Liver (tissue), 9 donors: ENCODE data around the gene THRB. TPM values are rescaled to one million over a fixed set of nuclear protein-coding genes. Genes with fewer than 3 reads are reported as not detected.

Source experiments
- DNase-seq: peaks from one replicate; pipeline ENCODE4 v3.0.0-alpha.2; 2017; ENCODE audit warnings: low spot score
- H3K27ac ChIP-seq, 2 donors: one replicate each; pipeline ENCODE4 v1.7.0; 2013; ENCODE audit warnings: inconsistent platforms in 2 of 2, low read length in 2 of 2, control low read depth in 1 of 2, low read depth in 1 of 2, mild to moderate bottlenecking in 1 of 2
- H3K27me3 ChIP-seq, 4 donors: one replicate each; pipeline versions ENCODE4 v1.6.1 to v1.7.0; 2013; ENCODE audit warnings: low read length in 3 of 4, inconsistent platforms in 1 of 4, mild to moderate bottlenecking in 1 of 4, moderate library complexity in 1 of 4; ENCODE audit not compliant: control insufficient read depth in 4 of 4, insufficient read depth in 4 of 4
- H3K36me3 ChIP-seq, 4 donors: one replicate each; pipeline versions ENCODE4 v1.6.1 to v1.7.0; 2013; ENCODE audit warnings: low read length in 3 of 4, mild to moderate bottlenecking in 3 of 4, low read depth in 1 of 4, moderate library complexity in 1 of 4; ENCODE audit not compliant: control insufficient read depth in 4 of 4, insufficient read depth in 3 of 4
- H3K4me1 ChIP-seq, 4 donors: one replicate each; pipeline versions ENCODE4 v1.6.1 to v1.7.0; 2013; ENCODE audit warnings: low read length in 3 of 4, mild to moderate bottlenecking in 3 of 4, moderate library complexity in 1 of 4; ENCODE audit not compliant: control insufficient read depth in 4 of 4, insufficient read depth in 4 of 4
- H3K4me3 ChIP-seq, 3 donors: one replicate each; pipeline versions ENCODE4 v1.6.1 to v1.7.0; 2013; ENCODE audit warnings: low read length in 3 of 3, control low read depth in 1 of 3, low read depth in 1 of 3, mild to moderate bottlenecking in 1 of 3
- H3K9ac ChIP-seq, 2 donors: one replicate each; pipeline ENCODE4 v1.7.0; 2013; ENCODE audit warnings: low read length in 2 of 2, mild to moderate bottlenecking in 2 of 2, moderate library complexity in 2 of 2, control low read depth in 1 of 2, low read depth in 1 of 2
- H3K9me3 ChIP-seq, 4 donors: one replicate each; pipeline versions ENCODE4 v1.6.1 to v1.7.0; 2013; ENCODE audit warnings: low read length in 3 of 4; ENCODE audit not compliant: control insufficient read depth in 4 of 4
- EGR1 ChIP-seq, 2 donors: IDR thresholded peaks; 2 replicates each; pipeline ENCODE4 v1.6.1; 2016 to 2018; ENCODE audit warnings: antibody characterized with exemption in 2 of 2, low read depth in 2 of 2
- FOXA1 ChIP-seq: IDR thresholded peaks from 2 replicates; pipeline ENCODE4 v1.6.1; 2016; ENCODE audit warnings: antibody characterized with exemption
- FOXA2 ChIP-seq: IDR thresholded peaks from 2 replicates; pipeline ENCODE4 v1.6.1; 2016; ENCODE audit warnings: antibody characterized with exemption
- GABPA ChIP-seq, 2 donors: IDR thresholded peaks in 1 of 2; conservative IDR thresholded peaks in 1 of 2; 2 replicates each; pipeline ENCODE4 v1.6.1; 2016; ENCODE audit warnings: antibody characterized with exemption in 2 of 2, mild to moderate bottlenecking in 1 of 2, moderate library complexity in 1 of 2
- HNF4A ChIP-seq, 2 donors: conservative IDR thresholded peaks; 2 replicates each; pipeline ENCODE4 v1.6.1; 2016; ENCODE audit warnings: antibody characterized with exemption in 2 of 2, mild to moderate bottlenecking in 2 of 2
- HNF4G ChIP-seq: IDR thresholded peaks from 2 replicates; pipeline ENCODE4 v1.6.1; 2016; ENCODE audit warnings: antibody characterized with exemption
- JUND ChIP-seq, 2 donors: IDR thresholded peaks; 2 replicates each; pipeline ENCODE4 v1.6.1; 2016; ENCODE audit warnings: antibody characterized with exemption in 2 of 2
- NR2F2 ChIP-seq: IDR thresholded peaks from 2 replicates; pipeline ENCODE4 v1.6.1; 2016; ENCODE audit warnings: antibody characterized with exemption
- RAD21 ChIP-seq, 2 donors: IDR thresholded peaks; 2 replicates each; pipeline ENCODE4 v1.6.1; 2016; ENCODE audit warnings: antibody characterized with exemption in 2 of 2, mild to moderate bottlenecking in 2 of 2
- RXRA ChIP-seq, 2 donors: IDR thresholded peaks; 2 replicates each; pipeline ENCODE4 v1.6.1; 2017 to 2018; ENCODE audit warnings: antibody characterized with exemption in 2 of 2, mild to moderate bottlenecking in 1 of 2
- SP1 ChIP-seq: IDR thresholded peaks from 2 replicates; pipeline ENCODE4 v1.6.1; 2018; ENCODE audit warnings: antibody characterized with exemption, mild to moderate bottlenecking
- TAF1 ChIP-seq: conservative IDR thresholded peaks from 2 replicates; pipeline ENCODE4 v1.6.1; 2016; ENCODE audit warnings: antibody characterized with exemption, mild to moderate bottlenecking
- YY1 ChIP-seq: IDR thresholded peaks from 2 replicates; pipeline ENCODE4 v1.6.1; 2016; ENCODE audit warnings: antibody characterized with exemption, mild to moderate bottlenecking
- polyA plus RNA-seq, 2 donors: library from polyadenylated mRNA; stranded (reverse) in 1 of 2; unstranded in 1 of 2; fragments of 200-250 nt in 1 of 2; fragments of >200 nt in 1 of 2; fragmentation: Nextera tagmentation in 1 of 2; extraction: Ambion mirVana in 1 of 2; gene quantifications; one replicate each; pipeline versions ENCODE4 v1.2.1 to v1.2.3, GENCODE V29; 2013 to 2015
- total RNA-seq, 2 donors: library from RNA; depleted of rRNA; stranded (reverse); fragments of >200 nt; gene quantifications; one replicate each; pipeline ENCODE4 v1.2.3, GENCODE V29; 2014
- TF ChIP-seq, protein P1 (sequence below): IDR thresholded peaks from 2 replicates; pipeline ENCODE4 v1.6.1; 2016; ENCODE audit warnings: antibody characterized with exemption
- TF ChIP-seq, protein P2 (sequence below): fragments of 150-350 bp; IDR thresholded peaks from 2 replicates; pipeline ENCODE4 v1.5.1; 2017; ENCODE audit warnings: improper control_type of control experiment, low read depth, low read length; ENCODE audit not compliant: missing input control
- TF ChIP-seq, protein P3 (sequence below): IDR thresholded peaks from 2 replicates; pipeline ENCODE4 v1.6.1; 2016; ENCODE audit warnings: antibody characterized with exemption
- TF ChIP-seq, protein P4 (sequence below): IDR thresholded peaks from 2 replicates; pipeline ENCODE4 v1.6.1; 2016; ENCODE audit warnings: antibody characterized with exemption
- TF ChIP-seq, protein P5 (sequence below): IDR thresholded peaks from 2 replicates; pipeline ENCODE4 v1.6.1; 2016; ENCODE audit warnings: antibody characterized with exemption, mild to moderate bottlenecking
- donor health status: healthy.
- donor health status: healthy.
- donor health status: healthy.
- donor health status: healthy.
- donor health status: healthy.

Gene THRB
- total and polyA plus RNA-seq, 4 donors = 5.9 to 23.9 (median 9.3) TPM

DNA sequence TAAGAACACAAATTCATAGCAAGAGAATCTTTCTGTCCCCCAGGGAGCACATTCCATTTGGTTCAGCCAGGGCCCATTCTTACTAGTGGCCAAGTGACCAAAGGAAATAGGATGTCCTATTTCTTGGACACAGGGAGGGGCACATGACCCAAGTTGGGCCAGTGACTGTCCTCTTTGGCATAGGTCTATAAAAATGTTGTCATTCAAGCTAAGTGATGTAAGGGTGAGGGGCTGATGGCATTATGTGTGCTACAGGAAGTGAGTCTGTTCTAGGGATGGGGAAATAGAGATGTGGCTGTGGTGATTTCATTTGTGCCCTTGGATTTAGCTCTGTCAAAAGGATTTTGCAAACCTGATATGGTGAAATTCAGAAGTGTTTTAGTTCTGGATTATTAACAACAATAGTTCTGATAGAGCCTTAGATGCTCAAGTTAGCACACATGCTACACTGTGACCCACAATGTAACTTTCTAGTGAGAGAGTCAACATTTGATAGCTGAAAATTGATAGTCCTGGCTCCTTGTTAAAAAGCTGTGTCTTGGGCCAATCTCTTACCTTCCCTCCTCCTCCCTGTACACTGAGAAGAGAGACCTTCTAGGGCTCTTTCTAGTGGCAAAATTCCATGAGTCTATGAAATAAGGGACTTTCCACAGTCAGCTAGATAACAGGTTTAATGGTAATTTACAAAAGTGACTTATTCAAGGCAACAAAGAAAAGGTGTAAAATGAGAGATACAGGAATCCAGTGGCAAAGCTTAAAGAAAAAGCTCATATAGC, 117.2 kb downstream of the THRB start:
- Histone ChIP-seq H3K27ac (peak overlapping the region; percentile 55 to 80), H3K9ac (no peak overlapping the region), H3K36me3 (peaks cover 0 to 2% (median 0%) of the 10 kb centered on the region in 4 donors), H3K27me3 (no peaks in the 10 kb centered on the region), H3K4me3 (no peak overlapping the region), H3K4me1 (peaks cover 3 to 37% (median 11%) of the 10 kb centered on the region in 4 donors), H3K9me3 (no peaks in the 10 kb centered on the region)
- DNase-seq = no peak
- TF ChIP-seq, protein P1, sequence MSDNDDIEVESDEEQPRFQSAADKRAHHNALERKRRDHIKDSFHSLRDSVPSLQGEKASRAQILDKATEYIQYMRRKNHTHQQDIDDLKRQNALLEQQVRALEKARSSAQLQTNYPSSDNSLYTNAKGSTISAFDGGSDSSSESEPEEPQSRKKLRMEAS = no peak
- TF ChIP-seq, protein P2, sequence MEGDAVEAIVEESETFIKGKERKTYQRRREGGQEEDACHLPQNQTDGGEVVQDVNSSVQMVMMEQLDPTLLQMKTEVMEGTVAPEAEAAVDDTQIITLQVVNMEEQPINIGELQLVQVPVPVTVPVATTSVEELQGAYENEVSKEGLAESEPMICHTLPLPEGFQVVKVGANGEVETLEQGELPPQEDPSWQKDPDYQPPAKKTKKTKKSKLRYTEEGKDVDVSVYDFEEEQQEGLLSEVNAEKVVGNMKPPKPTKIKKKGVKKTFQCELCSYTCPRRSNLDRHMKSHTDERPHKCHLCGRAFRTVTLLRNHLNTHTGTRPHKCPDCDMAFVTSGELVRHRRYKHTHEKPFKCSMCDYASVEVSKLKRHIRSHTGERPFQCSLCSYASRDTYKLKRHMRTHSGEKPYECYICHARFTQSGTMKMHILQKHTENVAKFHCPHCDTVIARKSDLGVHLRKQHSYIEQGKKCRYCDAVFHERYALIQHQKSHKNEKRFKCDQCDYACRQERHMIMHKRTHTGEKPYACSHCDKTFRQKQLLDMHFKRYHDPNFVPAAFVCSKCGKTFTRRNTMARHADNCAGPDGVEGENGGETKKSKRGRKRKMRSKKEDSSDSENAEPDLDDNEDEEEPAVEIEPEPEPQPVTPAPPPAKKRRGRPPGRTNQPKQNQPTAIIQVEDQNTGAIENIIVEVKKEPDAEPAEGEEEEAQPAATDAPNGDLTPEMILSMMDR = no peak
- no peak for TF ChIP-seq FOXA1
- TF ChIP-seq GABPA (IDR thresholded peaks at IDR 0.05 in 1 of 2, conservative IDR thresholded peaks at IDR 0.05 in 1 of 2) = peak in 1 of 2 donors; percentile 26
- no peak for TF ChIP-seq FOXA2
- no peak for TF ChIP-seq TAF1
- no peak for TF ChIP-seq EGR1 (IDR thresholded peaks at IDR 0.05; ENCODE audit: low read depth in 2 of 2)
- TF ChIP-seq NR2F2 = no peak
- TF ChIP-seq JUND (IDR thresholded peaks at IDR 0.05) = no peak
- no peak for TF ChIP-seq RAD21 (IDR thresholded peaks at IDR 0.05)
- TF ChIP-seq HNF4A (conservative IDR thresholded peaks at IDR 0.05) = peak in 1 of 2 donors; percentile 10
- TF ChIP-seq RXRA (IDR thresholded peaks at IDR 0.05) = peak in 1 of 2 donors; percentile 11
- TF ChIP-seq, protein P3, sequence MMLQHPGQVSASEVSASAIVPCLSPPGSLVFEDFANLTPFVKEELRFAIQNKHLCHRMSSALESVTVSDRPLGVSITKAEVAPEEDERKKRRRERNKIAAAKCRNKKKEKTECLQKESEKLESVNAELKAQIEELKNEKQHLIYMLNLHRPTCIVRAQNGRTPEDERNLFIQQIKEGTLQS = peak; percentile 14
- TF ChIP-seq SP1 = no peak
- no peak for TF ChIP-seq HNF4G
- no peak for TF ChIP-seq YY1
- TF ChIP-seq, protein P4, sequence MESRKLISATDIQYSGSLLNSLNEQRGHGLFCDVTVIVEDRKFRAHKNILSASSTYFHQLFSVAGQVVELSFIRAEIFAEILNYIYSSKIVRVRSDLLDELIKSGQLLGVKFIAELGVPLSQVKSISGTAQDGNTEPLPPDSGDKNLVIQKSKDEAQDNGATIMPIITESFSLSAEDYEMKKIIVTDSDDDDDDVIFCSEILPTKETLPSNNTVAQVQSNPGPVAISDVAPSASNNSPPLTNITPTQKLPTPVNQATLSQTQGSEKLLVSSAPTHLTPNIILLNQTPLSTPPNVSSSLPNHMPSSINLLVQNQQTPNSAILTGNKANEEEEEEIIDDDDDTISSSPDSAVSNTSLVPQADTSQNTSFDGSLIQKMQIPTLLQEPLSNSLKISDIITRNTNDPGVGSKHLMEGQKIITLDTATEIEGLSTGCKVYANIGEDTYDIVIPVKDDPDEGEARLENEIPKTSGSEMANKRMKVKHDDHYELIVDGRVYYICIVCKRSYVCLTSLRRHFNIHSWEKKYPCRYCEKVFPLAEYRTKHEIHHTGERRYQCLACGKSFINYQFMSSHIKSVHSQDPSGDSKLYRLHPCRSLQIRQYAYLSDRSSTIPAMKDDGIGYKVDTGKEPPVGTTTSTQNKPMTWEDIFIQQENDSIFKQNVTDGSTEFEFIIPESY = no peak
- TF ChIP-seq, protein P5, sequence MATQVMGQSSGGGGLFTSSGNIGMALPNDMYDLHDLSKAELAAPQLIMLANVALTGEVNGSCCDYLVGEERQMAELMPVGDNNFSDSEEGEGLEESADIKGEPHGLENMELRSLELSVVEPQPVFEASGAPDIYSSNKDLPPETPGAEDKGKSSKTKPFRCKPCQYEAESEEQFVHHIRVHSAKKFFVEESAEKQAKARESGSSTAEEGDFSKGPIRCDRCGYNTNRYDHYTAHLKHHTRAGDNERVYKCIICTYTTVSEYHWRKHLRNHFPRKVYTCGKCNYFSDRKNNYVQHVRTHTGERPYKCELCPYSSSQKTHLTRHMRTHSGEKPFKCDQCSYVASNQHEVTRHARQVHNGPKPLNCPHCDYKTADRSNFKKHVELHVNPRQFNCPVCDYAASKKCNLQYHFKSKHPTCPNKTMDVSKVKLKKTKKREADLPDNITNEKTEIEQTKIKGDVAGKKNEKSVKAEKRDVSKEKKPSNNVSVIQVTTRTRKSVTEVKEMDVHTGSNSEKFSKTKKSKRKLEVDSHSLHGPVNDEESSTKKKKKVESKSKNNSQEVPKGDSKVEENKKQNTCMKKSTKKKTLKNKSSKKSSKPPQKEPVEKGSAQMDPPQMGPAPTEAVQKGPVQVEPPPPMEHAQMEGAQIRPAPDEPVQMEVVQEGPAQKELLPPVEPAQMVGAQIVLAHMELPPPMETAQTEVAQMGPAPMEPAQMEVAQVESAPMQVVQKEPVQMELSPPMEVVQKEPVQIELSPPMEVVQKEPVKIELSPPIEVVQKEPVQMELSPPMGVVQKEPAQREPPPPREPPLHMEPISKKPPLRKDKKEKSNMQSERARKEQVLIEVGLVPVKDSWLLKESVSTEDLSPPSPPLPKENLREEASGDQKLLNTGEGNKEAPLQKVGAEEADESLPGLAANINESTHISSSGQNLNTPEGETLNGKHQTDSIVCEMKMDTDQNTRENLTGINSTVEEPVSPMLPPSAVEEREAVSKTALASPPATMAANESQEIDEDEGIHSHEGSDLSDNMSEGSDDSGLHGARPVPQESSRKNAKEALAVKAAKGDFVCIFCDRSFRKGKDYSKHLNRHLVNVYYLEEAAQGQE = no peak
